Measurements from ENCODE around the gene ADAM12. TPM values are rescaled to one million over a fixed set of nuclear protein-coding genes. Genes with fewer than 3 reads are reported as not detected.

Gene ADAM12
- polyA plus RNA-seq, 3 donors, result 22.5 to 28.1 (median 26.0) TPM

- no peak for DNase-seq (ENCODE audit: extremely low read depth in 1 of 11, low read depth in 9 of 11, low spot score in 4 of 11)
These were observed 20.8 kb upstream of the ADAM12 start for GRCh38 chr10:126408953-126409641.

DNA sequence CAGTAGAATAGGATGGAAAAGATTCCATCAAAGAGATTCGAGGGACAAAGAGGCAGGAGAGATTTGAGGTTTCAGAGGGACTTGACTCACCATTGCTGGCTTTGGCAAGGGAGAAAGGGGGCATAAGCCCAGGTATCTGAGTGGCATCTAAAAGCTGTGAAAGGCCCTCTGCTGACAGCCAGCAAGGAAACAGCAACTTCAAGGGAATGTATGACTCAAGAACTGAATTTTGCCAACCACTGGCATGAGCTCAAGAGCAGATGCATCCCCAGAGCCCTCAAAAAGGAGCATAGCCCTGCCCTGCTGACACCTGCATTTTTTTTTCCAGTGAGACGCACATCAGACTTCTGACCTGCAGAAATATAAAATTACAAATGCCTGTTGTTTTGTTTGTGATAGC, 19.6 kb upstream of the ADAM12 start:
- DNase-seq (ENCODE audit: extremely low read depth in 1 of 11, low read depth in 9 of 11, low spot score in 4 of 11), result no peak

DNA sequence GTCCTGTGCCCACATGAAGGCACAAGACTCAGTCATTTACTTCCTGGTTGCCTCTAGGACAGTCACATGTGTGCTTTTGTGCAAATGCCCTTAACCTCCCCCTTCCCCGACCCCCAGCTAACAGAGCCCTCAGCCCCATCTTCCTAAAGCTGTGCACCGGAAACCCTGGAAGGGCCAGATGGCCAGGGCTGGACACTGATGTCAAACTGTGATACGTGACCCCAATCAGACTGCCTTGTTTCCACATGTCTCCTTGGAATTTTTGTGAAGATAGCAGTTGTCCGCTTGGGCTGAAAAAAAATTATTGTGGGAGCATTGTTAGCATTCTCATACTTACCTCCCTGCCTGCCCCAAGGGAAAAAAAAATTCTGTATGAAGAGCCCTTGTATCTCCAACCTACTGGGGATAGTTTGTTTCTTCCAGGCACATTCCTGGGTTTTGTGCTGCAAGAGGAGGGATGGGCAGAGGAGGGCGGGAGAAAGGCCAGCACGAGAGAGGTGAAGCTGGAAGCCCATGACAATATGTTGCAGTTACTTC, 17.0 kb upstream of the ADAM12 start:
- no peak for DNase-seq (ENCODE audit: extremely low read depth in 1 of 11, low read depth in 9 of 11, low spot score in 4 of 11)

DNA sequence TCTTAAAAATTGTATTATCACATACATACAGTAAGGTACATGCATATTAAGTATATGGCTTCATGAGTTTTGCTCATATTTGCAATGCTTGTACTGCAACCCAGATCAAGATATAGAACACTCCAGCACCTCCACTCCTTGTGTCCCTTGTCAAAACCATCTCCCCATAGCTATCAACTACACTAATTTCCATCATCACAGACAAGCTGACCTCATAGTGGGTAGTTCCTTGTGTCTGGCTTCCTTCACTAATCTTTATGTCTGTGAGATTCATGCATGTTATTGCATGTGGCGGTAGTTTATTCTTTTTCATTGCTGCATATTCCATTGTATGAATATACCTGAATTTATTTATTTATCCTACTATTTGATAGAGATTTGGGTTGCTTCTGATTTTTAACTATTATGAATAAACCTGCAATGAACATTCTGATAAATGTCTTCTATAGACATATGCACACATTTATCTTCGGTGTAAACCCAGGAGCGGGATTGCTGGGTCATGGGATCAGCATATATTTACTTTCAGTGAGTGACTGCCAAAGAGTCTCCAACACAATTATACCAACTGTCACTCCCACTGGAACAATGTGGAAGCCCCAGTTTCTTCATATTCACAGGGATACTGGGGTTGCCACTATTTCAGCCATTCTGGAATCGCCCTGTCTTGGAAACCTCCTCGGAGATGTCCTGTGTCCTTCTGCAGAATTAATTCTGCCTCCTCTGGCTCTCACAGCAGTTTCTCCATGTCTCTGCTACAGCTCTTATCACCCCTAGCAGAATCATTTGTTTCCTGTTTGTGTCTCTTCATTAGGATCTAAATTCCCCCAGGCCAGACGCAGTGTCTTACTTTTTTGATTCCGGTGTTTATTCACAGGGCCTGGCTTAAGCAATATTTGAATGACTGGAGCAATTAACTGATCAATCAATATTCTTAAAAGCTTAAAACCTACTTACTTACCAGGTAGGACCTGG, 14.7 kb upstream of the ADAM12 start:
- DNase-seq (ENCODE audit: extremely low read depth in 1 of 11, low read depth in 9 of 11, low spot score in 4 of 11), result no peak

DNA sequence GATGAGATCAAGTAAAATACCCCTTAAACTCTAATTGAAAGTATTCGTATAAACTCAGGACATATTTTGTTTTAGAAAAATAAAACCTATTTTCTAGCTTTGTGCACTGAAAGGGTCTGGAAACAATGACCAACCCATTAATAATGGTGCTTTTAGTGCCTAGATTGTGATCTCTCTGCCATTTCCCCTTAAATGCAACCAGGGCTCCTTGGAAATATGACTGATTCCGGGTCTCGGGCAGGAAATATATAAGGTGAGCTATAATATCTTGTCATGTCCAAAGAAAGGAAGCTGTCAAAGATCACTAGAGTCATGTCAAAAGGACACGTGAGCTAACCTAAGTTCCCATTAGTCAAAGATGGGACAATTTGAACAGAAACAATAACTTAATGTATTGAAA, 12.4 kb upstream of the ADAM12 start:
- DNase-seq (ENCODE audit: extremely low read depth in 1 of 11, low read depth in 9 of 11, low spot score in 4 of 11), result no peak

DNA sequence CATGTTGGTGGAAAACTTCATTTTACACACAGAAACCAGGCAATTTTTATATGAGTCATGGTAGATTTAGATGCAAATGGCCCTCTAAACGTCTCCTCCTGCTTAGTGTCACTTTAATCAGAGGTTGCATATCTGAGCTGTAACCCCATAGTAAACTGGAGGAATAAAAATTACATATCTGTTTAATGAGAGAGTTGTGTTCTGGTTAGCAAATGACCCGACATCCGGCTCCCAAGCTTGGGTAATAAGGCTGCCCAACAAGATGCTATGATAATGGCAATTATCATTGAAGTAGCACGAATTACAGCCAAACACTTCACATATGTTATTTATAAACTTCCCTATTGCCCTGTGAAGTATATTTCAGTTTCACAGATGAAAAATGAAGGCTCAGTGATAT, 10.6 kb upstream of the ADAM12 start:
- no peak for DNase-seq (ENCODE audit: extremely low read depth in 1 of 11, low read depth in 9 of 11, low spot score in 4 of 11)

DNA sequence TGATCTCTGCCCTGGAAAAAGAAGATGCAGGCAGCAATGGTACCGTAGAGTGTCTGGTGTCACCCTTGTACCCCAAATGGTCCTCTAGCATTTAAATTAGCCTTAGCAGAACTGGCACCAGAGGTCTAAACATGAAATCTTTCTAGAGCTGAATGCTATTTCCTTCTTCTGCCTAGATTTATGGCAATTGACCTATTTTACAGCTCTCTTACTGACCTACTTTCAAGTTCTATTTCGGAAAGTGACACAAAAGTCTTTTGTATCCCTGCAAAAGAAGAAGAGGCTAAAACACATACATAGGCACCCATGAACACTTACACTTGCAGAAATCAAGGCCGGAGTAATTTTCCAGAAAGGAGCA, 10.1 kb upstream of the ADAM12 start:
- no peak for DNase-seq (ENCODE audit: extremely low read depth in 1 of 11, low read depth in 9 of 11, low spot score in 4 of 11)

DNA sequence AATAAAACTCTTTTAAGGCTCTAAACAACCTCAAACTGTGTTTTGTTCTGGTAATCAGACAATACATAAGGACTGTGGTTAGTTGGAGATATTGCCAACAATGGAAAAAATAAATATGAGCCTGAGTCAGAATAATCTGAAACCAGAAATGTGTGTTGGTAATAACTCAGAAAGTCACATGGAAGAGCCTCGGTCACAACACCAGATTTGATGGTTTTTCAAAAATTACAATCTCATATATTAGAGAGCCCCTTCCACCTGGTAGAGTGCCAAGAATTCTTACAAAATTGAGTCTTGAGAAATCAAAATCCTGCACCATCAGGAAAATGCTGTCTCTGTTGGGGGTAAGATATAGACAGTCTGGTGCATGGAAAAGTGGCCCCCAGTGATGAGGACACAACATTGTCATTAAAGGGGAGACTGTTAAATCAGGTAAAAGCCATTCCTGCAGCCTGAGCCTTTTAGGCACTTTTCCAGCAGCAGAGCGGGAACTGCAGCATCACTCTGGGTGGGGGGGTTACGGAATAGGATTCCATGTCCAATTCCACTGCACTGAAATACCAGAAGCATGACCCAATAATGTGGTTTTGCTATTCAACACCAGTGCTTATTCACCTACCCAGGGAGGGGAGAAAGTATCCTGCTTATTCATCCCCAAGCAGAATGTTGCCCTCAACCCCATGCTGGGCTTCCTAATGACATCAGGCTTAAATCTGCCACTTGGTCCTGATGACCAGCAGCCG, 9.5 kb upstream of the ADAM12 start:
- no peak for DNase-seq (ENCODE audit: extremely low read depth in 1 of 11, low read depth in 9 of 11, low spot score in 4 of 11)

DNA sequence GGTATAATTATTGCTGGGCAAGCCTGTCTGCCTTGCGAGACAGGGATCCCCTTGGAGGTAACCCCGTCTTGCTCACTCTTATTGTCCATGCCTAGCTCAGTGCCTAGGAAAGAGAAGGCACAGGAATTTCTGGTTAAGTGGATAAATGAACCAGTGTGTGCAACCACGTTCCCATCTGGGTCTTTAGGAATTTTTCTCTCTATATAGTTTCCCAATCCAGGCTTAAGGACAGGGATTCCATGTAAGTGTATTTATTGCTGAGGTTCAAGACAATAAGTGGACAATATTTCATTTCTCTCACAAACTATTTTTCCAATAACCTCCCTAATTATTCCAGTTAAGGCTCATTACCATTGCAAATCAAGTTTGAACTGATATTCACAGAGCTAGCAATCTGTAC, 8.9 kb upstream of the ADAM12 start:
- no peak for DNase-seq (ENCODE audit: extremely low read depth in 1 of 11, low read depth in 9 of 11, low spot score in 4 of 11)

- DNase-seq (ENCODE audit: extremely low read depth in 1 of 11, low read depth in 9 of 11, low spot score in 4 of 11), result no peak
These were observed 6.7 kb upstream of the ADAM12 start for GRCh38 chr10:126394948-126395347.

- DNase-seq (ENCODE audit: extremely low read depth in 1 of 11, low read depth in 9 of 11, low spot score in 4 of 11), result no peak
These were observed 4.8 kb upstream of the ADAM12 start for GRCh38 chr10:126393076-126393475.

DNA sequence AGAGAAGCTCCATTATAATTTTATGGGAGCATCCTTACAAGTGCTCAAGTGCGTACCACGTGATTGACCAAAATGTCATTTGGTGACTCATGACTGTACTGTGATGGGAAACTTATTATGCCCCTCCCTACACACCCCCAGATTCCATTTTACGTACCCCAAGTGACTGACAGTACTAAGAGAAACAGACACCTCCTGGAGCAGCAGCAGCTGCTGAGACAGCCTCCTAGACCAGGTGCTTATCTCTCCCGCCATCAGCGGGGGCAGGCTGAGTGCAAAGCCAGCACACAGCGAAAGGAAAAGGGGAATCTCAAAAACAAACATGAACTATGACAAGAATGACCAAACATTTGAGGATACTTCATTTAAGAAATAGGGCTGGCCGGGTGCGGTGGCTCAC, 4.2 kb upstream of the ADAM12 start:
- no peak for DNase-seq (ENCODE audit: extremely low read depth in 1 of 11, low read depth in 9 of 11, low spot score in 4 of 11)

- DNase-seq (ENCODE audit: extremely low read depth in 1 of 11, low read depth in 9 of 11, low spot score in 4 of 11), result no peak
These were observed 3.8 kb upstream of the ADAM12 start for GRCh38 chr10:126392068-126392467.

GRCh38 chr10:126391192-126391885, 3.1 kb upstream of the ADAM12 start:
- no peak for DNase-seq (ENCODE audit: extremely low read depth in 1 of 11, low read depth in 9 of 11, low spot score in 4 of 11)

DNA sequence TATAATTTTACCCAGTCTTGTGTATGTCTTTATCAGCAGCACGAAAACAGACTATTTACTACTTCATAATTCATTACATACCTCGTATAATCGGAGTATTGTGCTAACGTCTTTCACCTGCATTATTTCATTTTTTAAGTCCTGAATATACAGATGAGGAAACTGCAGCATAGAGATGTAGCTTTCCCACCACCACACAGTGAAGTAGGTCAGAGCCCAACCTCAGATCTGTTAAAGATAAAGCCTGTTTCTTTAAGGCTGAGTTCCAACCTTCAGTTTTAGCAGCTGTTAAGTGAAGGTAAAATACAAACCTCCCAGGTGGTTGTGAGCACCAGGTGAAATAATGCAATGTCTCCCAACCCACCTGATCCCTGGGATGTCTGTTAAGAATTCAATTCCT, 2.0 kb upstream of the ADAM12 start:
- no peak for DNase-seq (ENCODE audit: extremely low read depth in 1 of 11, low read depth in 9 of 11, low spot score in 4 of 11)

DNA sequence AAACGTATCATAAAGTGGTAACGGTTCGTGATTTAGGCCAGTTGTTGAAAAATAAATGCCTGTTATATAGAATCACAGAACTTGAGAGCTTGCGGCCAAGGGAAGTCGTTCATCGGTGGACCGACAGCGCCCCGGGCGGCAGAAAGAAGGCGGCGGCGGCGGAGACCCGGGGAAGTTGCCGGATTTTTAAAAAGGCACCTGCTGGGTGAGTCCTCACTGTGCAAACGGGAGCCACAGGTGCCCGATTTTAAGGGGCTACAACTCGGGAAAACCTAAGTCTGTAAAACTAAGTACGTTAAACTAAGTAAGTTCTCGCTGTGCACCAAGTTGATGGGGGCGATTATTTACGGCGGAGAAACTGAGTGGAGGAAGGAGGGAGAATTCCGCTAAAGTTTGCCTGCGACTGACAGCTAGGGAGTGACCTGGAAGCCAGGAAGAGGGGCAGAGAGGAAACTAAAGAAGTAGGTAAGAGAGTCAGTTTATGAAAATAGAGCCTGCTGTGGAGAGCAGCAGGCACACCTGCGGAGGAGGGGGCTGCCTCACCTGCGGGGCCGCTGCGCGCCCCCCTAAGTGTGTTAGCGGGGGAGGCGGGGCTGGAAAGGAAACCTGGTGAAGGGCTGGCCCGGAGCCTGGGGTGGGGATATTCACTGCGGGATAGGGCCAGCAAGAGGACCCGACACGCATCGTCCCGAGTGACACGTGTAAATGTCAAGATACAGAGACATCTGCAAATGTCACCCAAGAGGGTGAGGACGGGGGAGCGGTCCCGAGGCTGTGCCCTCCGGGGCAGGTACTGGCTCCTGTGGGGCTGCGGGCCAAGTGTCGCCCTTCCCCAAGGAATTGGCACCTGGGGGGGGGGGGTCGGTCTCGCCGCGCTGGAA, 996 bp downstream of the ADAM12 start:
- DNase-seq (ENCODE audit: extremely low read depth in 1 of 11, low read depth in 9 of 11, low spot score in 4 of 11), result peak in 6 of 11 donors; percentile 29 to 74 (median 65)

GRCh38 chr10:126384269-126384873, 3.9 kb downstream of the ADAM12 start:
- DNase-seq (ENCODE audit: extremely low read depth in 1 of 11, low read depth in 9 of 11, low spot score in 4 of 11), result no peak
